GM19238 (cell line): ENCODE data around the gene SVEP1.

Source experiments
- DNase-seq: peaks from one replicate; pipeline ENCODE4 v3.0.0; 2011; ENCODE audit warnings: low spot score; ENCODE audit not compliant: insufficient read length

Gene SVEP1

DNA sequence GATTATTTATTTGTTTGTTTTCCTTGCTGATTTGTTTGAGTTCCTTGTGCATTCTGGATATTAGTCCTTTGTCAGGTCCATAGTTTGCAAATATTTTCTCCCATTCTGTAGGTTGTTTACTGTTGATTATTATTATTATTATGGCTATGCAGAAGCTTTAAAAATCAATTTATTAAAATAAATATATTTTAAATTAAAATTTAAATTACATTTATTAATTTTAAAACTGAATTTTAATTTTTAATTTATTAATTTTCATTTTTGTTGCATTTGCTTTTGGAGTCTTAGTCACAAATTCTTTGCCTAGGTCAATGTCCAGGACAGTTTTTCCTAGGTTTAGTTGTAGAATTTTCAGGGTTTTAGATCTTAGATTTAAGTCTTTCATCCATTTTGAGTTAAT lies 50.9 kb downstream of the SVEP1 start:
- no peak for DNase-seq

DNA sequence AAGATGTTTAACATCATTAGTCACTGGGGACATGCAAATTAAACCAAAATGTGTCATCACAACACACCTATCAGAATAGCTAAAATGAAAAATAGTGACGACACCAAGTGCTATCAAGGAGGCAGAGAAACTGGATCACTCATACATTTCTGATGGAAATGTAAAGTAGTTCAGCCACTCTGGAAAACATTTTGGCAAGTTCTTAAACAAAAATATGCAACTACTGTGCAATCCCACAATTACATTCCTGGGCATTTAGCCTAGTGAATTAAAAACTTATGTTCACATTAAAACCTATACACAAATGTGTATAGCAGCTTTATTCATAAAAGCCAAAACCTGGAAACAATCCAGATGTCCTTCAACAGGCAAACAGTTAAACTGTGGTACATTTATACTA lies 53.1 kb downstream of the SVEP1 start:
- DNase-seq: no peak

DNA sequence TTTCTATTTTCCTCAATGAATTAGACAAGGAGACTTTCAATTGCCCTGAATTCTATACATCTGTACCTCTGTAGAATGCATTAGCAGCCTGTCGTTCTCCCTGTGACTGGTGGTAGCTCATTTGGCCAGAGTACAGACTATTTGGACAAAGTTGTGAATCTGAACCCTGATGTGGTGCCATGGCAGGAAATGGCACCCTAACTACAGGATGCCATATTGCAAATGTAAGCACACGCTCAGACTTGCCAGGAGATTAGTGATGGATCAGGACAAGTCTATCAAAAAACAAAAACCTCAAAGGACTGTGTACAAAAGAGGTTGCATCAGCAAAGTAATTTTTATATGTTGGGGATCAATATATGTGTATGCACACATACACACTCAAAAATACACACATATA lies 58.3 kb downstream of the SVEP1 start:
- DNase-seq: no peak

DNA sequence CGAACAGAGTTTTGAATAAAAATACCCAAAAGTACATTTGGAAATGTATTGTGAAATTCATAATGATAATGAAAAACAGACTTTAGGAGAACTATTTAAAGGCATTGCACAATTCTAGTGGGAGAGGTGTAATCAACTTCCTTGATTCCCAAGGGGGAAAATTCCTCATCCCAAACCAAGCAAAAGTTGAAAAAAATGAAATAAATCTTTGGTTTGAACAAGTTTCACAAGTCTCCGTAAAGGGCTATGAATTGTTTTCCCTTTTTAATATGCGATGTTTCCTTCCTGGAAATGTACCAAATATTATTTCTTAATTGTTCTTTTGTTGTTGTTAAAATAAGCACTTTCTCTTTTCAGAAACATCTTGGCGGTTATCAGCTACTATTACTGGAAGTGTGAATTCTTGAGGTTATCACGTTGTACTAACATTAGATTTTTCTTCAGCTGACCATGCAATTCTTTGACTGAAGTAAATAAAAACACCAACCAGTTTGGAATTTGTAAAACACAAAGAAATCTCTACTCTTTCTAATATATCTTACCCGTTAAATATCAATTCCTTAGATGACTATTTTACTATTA lies 59.3 kb downstream of the SVEP1 start:
- DNase-seq: no peak

DNA sequence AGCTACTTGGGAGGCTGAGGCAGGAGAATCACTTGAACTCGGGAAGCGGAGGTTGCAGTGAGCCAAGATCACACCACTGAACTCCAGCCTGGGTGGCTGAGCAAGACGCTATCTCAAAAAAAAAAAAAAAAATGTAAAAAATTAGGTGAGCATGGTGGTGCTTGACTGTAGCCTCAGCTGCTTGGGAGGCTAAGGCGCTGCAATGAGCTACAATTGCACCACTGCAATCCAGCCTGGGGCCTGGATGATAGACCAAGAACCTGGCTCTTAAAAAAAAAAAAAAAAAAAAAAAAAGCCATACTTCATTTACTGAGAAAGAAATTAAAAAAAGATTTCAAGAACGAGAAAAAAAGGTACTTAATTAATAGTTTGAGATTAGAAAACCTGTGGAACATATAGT lies 62.1 kb downstream of the SVEP1 start:
- no peak for DNase-seq

DNA sequence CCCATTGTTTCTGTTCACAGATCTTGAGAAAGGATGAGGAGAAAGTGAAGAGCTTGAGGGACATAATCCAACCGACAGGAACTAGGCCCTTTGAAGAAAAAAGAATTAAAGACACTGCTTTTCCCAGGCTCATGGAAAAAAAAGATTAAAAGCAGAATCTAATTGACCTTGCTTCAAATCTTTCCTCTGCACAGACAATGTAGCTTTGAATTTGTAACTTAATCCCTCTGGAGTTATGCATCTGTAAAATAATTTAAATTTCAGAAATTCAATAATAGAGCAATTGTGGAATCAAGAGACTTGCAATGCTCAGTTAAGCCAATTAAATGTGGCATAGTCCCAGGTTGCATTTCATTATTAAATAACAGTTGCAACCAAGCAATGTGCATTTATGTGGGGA lies 64.6 kb downstream of the SVEP1 start:
- DNase-seq: no peak

DNA sequence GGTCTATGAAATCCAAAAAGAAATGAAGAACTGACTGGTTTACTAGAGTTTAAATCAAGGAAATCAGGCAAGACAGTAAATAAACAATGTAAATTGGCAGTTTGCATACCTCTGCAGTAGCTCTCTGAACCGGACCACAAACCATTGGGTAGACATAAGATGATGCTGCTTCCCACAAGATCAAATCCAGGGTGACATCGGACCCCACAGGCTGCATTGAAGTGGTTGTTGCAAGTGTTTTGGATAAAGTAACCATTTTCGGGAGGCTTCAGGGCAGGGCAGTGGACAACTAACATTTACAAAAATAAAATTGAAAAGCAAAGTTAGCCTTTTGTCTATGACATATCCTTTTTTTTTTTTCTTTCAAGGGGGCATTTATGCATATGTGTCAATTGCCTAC lies 66.7 kb downstream of the SVEP1 start:
- no peak for DNase-seq

DNA sequence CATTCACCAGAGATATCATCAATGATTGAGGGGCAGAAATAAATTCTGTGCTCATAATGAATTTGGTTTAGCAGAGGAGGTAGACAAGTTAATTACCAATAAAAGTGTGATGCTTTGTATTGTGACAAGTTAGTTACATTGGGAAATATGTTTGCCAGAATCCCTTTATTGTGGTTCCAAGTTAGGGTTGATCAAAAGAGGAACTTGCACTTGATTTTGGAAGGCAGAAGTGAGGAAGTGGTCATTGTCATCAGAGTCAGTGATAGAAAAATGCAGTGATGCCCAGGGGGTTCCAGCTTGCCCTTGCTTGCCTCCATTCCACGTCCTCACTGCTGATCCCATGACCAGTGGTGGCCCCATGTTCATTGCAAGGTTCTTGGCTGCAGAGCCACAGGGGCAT lies 69.7 kb downstream of the SVEP1 start:
- no peak for DNase-seq

DNA sequence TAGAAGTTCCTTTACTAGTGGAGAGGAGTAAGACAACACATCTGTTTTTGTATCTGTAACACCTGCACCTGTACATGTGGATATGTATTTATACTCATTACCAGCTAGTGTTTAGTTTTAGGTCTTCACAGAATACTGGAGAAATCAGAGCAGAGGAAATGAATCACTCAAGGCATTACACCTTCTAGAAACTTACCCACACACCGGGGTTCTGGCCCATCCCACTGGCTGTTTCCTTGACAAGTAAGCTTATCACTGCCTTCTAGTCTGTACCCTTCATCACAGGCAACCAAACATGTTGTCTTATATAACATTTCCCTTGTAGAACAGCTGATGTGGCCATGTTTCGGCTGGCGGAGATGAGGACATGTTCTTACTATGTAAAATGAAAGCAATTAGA lies 76.7 kb downstream of the SVEP1 start:
- no peak for DNase-seq

DNA sequence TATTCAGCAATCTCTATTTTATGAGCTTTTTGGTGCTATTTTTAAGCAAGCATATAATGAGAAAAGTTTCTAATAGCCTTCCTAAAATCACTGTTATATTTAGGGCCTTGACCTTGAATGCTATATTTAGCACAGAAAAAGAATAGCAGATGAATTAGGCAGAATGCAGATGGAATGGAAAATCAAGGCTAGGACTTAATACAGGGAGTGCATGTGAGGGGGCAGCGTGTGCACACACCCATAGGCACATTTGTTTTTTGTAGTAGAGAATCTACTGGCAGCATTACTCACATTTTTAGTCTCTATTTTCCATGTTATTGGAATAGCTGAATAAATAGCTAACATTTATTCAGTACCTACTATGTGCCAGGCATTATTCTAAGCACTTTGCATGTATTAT lies 79.9 kb downstream of the SVEP1 start:
- DNase-seq: no peak

DNA sequence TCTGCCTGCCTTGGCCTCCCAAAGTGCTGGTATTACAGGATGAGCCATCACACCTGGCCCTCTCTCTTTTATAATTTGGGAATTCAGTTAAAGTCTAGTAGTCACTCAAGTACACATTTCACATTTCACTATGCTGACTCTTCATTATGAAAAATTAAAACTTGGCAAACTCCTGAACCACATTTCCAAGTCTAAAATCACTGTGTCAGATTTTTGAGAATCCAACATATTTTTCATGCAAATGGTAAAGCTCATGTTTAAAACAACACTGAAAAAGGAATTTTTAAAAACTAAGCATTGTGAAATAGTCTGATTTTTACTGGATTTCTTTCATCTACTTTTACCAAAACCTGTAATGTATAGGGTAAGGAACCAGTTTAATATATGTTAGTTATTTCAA lies 92.3 kb downstream of the SVEP1 start:
- DNase-seq: no peak

DNA sequence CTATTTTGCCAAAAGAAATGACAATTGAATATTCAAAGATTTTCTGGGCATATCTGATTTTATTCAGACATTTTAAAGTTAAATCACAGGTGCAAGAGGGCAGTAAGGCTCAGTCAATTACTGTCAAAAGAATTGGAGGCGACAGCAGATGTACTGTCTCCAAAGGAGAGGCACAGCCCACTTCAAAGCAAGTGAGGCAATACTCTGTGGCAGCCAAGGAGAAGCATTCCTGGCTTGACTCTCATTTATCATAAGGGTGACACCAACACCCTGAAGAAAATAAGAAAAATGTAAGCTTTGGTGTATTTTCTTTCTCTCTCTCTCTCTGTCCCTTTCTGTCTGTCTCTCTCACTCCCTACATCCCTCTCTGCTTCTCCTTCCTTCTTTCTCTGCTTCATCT lies 93.3 kb downstream of the SVEP1 start:
- no peak for DNase-seq

DNA sequence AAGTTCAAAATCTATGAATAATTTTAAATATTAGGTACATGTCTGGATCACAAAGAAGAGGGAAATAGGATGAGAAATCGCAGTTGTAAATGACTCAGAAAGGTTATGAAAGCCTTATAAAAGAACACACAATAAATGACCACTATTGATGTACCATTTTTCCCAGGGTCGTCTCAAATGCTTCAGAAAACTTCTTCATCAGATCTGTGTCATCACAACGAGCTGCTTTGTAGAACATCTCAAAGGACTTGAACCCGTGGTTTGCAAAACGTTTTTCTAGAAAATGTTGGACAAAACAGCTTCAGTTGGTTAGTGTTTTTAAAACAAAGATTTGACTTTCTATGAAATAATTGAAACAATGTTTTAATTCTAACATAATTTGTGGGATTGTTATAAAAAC lies 100.1 kb downstream of the SVEP1 start:
- no peak for DNase-seq

DNA sequence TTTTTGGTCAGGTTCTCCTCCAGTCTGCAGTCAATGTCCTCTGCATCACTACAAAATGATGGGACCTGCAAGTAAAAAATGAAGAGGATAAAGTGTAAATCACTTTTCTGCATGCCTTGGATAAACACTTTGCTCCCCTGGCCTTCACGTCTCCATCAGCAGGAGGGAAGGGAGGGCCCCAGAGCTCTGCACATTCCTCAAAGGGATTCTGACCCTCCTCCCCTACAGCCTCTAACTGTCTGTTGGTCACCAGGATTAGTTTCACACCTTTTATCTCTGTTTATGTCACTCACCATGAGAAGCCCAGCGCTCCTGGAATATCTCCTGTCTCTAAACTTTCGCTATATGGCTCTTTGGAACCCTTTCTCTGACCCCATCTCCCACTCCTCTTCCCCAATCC lies 103.3 kb downstream of the SVEP1 start:
- no peak for DNase-seq

DNA sequence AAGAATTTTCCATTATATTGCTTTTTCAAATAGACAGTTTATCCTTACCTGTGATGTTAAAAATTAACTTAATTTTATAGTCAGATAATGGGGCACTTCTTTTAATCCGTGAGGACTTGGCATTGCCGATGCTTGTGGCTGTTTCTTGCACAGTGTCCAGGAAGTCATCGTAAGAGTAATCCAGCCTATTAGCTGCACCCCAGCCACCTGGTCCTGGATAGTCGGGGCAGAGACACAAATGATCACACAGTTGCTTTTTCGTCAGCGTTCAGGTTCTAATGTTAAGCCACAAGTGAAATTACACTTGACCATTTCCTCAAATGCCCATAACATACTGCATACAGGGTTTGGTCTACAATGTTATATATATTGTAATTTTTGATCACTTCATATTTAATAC lies 107.4 kb downstream of the SVEP1 start:
- no peak for DNase-seq

DNA sequence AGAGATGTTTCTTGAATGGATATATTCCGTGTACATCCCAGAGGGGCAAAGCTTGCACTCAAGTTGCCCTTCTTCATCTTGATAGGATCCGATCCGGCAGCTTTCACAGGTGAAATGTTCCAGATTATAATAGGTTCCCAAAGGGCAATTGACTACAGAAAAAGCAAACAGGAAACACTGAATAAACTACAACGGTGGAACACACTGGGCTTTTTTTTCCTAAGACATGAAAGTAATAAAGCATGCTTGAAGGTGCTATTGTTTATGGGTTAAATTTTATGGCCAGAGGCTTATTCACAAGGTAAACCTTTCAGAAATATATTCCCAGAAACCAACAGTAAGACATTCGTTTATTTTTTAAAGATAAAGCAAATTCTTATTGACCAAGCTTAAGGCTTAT lies 110.6 kb downstream of the SVEP1 start:
- DNase-seq: no peak

DNA sequence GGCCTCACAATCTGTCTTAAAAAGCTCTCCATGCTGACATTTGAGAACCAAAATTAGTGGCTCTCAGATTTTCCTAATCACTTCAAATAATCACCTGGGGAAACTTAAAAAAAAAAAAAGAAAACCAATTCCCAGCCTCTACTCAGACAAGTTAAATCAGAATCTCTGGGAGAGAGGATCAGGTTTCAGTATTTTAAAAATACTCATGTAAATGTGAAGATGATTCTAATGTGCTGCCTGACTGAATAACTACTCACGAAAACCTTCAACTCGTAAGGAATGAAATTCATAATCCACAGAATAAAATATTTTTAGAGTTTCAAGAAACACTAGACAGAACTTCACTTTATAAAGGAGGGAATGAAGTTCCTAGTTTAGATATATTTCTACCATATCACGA lies 114.4 kb downstream of the SVEP1 start:
- DNase-seq: no peak

DNA sequence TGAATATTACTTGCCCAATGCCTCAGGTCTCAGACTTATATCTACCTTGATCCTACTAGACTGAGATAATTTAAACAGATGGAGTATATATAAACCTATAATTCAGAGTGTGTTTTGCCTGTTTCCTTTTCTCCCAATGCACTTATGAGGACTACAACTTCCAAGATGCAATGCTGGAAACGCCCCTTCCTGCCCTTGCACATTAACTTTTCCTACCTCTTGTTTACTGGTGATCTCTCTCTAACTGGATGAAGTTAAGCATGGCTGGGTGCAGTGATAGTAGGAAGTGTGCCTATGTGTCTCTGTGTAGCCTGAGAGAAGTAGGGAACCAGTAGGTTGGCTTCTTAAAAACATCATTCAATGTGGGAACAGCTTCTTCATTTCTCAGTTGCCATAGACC lies 115.2 kb downstream of the SVEP1 start:
- no peak for DNase-seq

DNA sequence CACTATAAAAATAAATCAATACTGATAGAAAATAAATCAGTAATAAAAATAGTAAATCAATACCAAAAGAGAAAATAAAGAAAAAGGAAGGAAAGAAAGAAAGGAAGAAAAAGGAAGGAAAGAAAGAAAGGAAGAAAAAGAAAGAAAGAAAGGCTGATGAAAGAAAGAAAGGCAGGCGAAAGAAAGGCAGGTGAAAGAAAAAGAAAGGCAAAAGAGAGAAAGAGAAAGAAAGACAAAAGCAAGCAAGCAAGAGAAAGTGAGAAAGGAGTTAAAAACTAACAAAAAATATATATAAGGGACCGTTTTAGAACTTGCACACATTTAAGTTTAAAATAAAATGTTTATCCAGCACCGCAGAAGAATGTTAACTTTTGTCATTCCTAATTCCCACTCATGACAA lies 116.0 kb downstream of the SVEP1 start:
- no peak for DNase-seq

DNA sequence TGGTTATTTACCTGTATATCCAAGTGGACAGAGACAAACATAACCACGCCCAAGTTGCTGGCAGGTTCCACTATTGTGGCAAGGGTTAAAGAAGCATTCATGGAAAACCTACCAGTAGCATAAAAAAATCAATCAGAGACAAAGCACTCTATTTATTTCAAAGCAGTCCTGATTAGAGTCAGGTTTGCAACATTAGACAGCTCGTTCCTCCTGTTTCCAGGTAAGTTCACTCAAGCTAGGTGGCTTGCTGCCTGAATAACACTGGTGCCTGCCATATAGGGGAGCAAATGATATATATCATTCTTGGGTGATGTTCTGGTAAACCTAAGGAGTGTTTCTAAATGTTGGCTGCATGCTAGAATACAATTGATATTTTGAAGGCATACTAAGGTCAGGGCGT lies 122.3 kb downstream of the SVEP1 start:
- DNase-seq: no peak

DNA sequence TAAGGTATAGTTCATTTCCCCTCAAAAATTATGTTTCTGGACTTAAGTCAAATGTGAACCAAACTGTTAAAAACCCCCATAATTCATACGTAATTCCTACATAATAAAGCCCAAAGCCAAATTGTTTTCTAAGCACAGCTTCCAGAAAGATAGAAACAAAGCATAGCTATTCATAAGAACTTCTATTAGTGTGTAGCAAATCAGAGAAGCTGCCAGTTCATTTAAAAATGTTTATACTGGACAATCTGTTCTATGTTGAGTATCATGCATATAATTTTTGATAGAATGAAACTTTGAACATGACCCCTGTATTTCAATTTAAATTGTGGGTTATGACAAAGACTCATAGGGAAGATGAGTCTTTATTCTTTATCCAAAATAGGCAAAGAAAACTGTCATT lies 122.9 kb downstream of the SVEP1 start:
- DNase-seq: no peak

DNA sequence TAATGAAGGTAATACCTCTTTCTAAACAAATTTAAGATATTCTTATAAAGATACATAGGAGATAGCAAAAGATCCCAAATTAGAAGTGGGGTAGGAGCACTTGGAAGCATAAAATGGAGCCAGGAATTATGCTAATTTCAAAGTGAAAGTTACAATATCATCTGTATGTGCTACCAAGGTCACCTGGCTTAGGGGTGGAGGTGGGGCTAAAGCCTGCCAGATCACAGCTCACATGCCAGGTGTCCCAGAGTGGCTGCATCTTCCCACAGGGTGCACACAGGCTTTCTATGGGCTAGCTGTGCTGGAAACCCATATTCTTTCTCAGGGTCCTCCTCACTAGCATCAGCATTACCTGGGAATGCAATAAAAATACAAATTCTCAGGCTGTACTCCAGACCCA lies 123.7 kb downstream of the SVEP1 start:
- no peak for DNase-seq

DNA sequence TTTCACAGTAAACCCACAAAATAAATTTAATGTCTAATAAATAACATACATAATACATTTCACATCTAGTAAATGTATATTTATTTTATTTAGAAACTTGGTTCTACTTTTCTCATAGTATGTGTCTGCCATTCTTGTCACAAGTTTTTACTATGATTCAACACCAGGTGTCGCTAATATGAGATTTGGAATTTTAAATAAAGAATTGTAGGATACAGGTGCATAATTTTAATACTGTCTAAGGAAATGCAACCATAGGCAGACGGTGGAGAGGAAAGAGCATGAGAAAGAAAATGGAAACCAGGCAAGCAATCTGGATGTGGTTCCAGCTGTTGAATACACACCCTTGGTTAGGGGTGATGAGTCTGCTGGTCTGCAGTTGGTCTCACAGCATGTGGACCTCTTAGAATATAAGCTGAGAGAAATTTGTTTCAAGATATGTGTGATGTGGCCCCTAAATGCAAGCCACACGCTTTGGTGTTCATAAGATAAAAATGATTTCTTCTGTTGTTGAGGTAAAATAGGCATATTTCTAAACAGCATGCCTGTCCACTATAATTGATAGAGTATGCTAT lies 127.2 kb downstream of the SVEP1 start:
- no peak for DNase-seq

DNA sequence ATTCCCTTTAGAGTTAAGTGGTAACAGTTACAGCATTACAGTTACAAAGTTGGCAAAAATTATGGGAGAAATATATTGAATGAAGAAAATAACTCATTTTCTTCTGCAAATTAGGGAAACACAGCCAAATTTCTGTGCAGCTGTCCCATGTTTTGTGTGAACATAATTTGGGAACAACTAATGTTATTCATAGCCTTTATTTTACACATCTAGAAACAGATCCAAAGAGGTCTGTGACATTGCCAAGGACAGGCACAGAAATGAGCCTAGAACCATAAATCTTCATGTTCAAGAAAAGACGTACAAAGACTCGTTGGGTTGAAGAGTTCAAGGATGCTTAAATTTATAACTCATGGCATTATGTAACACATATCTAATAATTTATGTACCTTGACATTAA lies 127.8 kb downstream of the SVEP1 start:
- DNase-seq: no peak
